T-cell (primary cell): Measurements from ENCODE around the gene ANO9. TPM values are rescaled to one million over a fixed set of nuclear protein-coding genes. Genes with fewer than 3 reads are reported as not detected.
"Not testable (repeated sequence)": the region's sequence is repeated elsewhere in the genome, so short reads cannot be mapped to it uniquely, and the experiment has no call there.

Experiments used
- ATAC-seq, 4 experiments: fragments of 200-7000 bp in 3 of 4; fragments of 150-1000 bp in 1 of 4; cut with Tn5 transposase; replicated peaks in 1 of 4; 1 replicate in 3 of 4; 2 replicates in 1 of 4; pipeline ENCODE4 v1.10.0; 2021; ENCODE audit warnings: moderate library complexity in 3 of 4, mild to moderate bottlenecking in 2 of 4, moderate number of reproducible peaks in 1 of 4
- CTCF ChIA-PET, 2 donors: fragments of 300-600 bp; sonication (Branson Sonifier 250); formaldehyde crosslinking; loops; one replicate each; lab custom pipeline; 2022; ENCODE audit warnings: antibody characterized with exemption in 2 of 2; lab: Charles Lee
- POLR2A ChIA-PET, 2 donors: fragments of 300-600 bp; sonication (Branson Sonifier 250); formaldehyde crosslinking; loops; one replicate each; lab custom pipeline; 2022; ENCODE audit warnings: antibody characterized with exemption in 2 of 2; lab: Charles Lee
- DNase-seq, 35 experiments: peaks; one replicate each; pipeline versions ENCODE4 v3.0.0 to v3.0.0-alpha.2; 2013 to 2023
- H3K27ac ChIP-seq: one replicate; pipeline ENCODE4 v1.5.1; 2013; ENCODE audit warnings: low read length
- H3K27me3 ChIP-seq, 2 experiments: replicated peaks in 1 of 2; 1 replicate in 1 of 2; 2 replicates in 1 of 2; pipeline versions ENCODE4 v1.6.1 to v1.7.0; 2013; ENCODE audit warnings: low read length in 1 of 2, mixed read lengths in 1 of 2; ENCODE audit not compliant: control insufficient read depth in 2 of 2, insufficient read depth in 2 of 2; ENCODE audit errors: extremely low read depth in 1 of 2
- H3K36me3 ChIP-seq, 2 donors: 1 replicate in 1 of 2; 2 replicates in 1 of 2; pipeline versions ENCODE4 v1.6.1 to v1.7.0; 2013; ENCODE audit warnings: low read length in 1 of 2; ENCODE audit not compliant: control insufficient read depth in 2 of 2, insufficient read depth in 1 of 2; ENCODE audit errors: extremely low read depth in 1 of 2
- H3K4me1 ChIP-seq, 2 experiments: 1 replicate in 1 of 2; 2 replicates in 1 of 2; pipeline versions ENCODE4 v1.6.1 to v1.7.0; 2013; ENCODE audit warnings: low read length in 2 of 2, mixed read lengths in 1 of 2; ENCODE audit not compliant: insufficient read depth in 2 of 2, control insufficient read depth in 1 of 2; ENCODE audit errors: extremely low read depth in 1 of 2
- H3K4me3 ChIP-seq, 2 donors: 1 replicate in 1 of 2; 2 replicates in 1 of 2; pipeline versions ENCODE4 v1.5.1 to v1.7.0; 2013; ENCODE audit warnings: mild to moderate bottlenecking in 2 of 2, low read length in 1 of 2, moderate library complexity in 1 of 2; ENCODE audit not compliant: control insufficient read depth in 1 of 2; ENCODE audit errors: extremely low read depth in 1 of 2
- H3K9me3 ChIP-seq: 2 replicates; pipeline ENCODE4 v1.7.0; 2013
- H3K27ac Mint-ChIP-seq, 2 donors: one replicate each; pipeline ENCODE4 v1.8.0; 2020 to 2021; ENCODE audit warnings: mild to moderate bottlenecking in 2 of 2, mixed read lengths in 2 of 2
- H3K27me3 Mint-ChIP-seq, 2 donors: one replicate each; pipeline ENCODE4 v1.8.0; 2021 to 2022; ENCODE audit warnings: mixed read lengths in 2 of 2
- H3K36me3 Mint-ChIP-seq: one replicate; pipeline ENCODE4 v1.8.0; 2021; ENCODE audit warnings: mixed read lengths
- H3K4me1 Mint-ChIP-seq, 3 donors: one replicate each; pipeline ENCODE4 v1.8.0; 2020 to 2022; ENCODE audit warnings: mixed read lengths in 3 of 3, mild to moderate bottlenecking in 1 of 3
- H3K4me3 Mint-ChIP-seq, 3 donors: one replicate each; pipeline ENCODE4 v1.8.0; 2020 to 2022; ENCODE audit warnings: mild to moderate bottlenecking in 3 of 3, mixed read lengths in 3 of 3, moderate library complexity in 3 of 3
- H3K9me3 Mint-ChIP-seq, 3 donors: one replicate each; pipeline ENCODE4 v1.8.0; 2020 to 2022; ENCODE audit warnings: mixed read lengths in 3 of 3
- WGBS: methylation state at CpG from one replicate; pipeline ENCODE4 v1.1.5; 2013; ENCODE audit warnings: missing lambda C conversion rate; ENCODE audit not compliant: insufficient coverage; 5-methylcytosine and 5-hydroxymethylcytosine counted together
- total RNA-seq, 35 experiments: library from RNA in 6 of 35; stranded (reverse) in 6 of 35; fragments of 120-200 nt in 1 of 35; gene quantifications; one replicate each; pipeline versions ENCODE4 v1.2.1 to v1.2.4 and lab custom pipeline; 2013 to 2026

Gene ANO9
- total RNA-seq, 5 donors from 2014 or later (not counting 1 experiment from before 2014, with no cell fraction given) = 103 to 128 (median 120) TPM

GRCh38 chr11:415640-416041 is 26.2 kb downstream of the ANO9 start:
- Mint-ChIP-seq H3K9me3 (no peaks in the 10 kb centered on the region), H3K4me1 (peaks cover 21 to 29% (median 28%) of the 10 kb centered on the region in 3 donors), H3K36me3 (no peaks in the 10 kb centered on the region), H3K4me3 (peak overlapping the region; percentile 91 to 100 (median 96)), H3K27me3 (no peaks in the 10 kb centered on the region), H3K27ac (peak overlapping the region; percentile 95)
- ATAC-seq = no peak
- H3K4me3 ChIP-seq = peak overlapping the region; percentile 64 to 90
- H3K4me1 ChIP-seq = peaks cover 12 to 47% of the 10 kb centered on the region in 2 experiments
- DNase-seq = no peak
- no peaks in the 10 kb centered on the region for H3K9me3 ChIP-seq
- POLR2A ChIA-PET = no interaction called here
- CTCF ChIA-PET = interaction anchor here in 1 of 2 donors (1.4 kb wide), 1 partner anchor 9 kb away, joined by 12 read pairs; no protein-coding TSS in a partner anchor
- WGBS = 15% methylated on average over 5 of the region's 5 CpGs
- no peaks in the 10 kb centered on the region for H3K36me3 ChIP-seq
- H3K27me3 ChIP-seq = no peaks in the 10 kb centered on the region
- H3K27ac ChIP-seq = peak overlapping the region; percentile 66

- Histone ChIP-seq H3K9me3 (no peaks in the 10 kb centered on the region), H3K4me3 (peak overlapping the region; percentile 86 to 90), H3K36me3 (peaks cover 3 to 10% of the 10 kb centered on the region in 2 donors), H3K27me3 (no peaks in the 10 kb centered on the region), H3K27ac (peak overlapping the region; percentile 53), H3K4me1 (peaks cover 12 to 57% of the 10 kb centered on the region in 2 experiments)
- POLR2A ChIA-PET = no interaction called here
- 0% methylated on average over 8 of the region's 9 CpGs for WGBS
- Mint-ChIP-seq H3K27me3 (no peaks in the 10 kb centered on the region), H3K4me3 (peak overlapping the region; percentile 91 to 100 (median 96)), H3K9me3 (no peaks in the 10 kb centered on the region), H3K4me1 (peaks cover 21 to 32% (median 28%) of the 10 kb centered on the region in 3 donors), H3K27ac (peak overlapping the region; percentile 95), H3K36me3 (no peaks in the 10 kb centered on the region)
- CTCF ChIA-PET = interaction anchor here (0.6 to 1.7 kb wide), 4 partner anchors 7 to 1619 kb away, joined by 3 to 12 read pairs (median 8); no protein-coding TSS in a partner anchor
- DNase-seq = peak in 1 of 35 experiments; percentile 3
- peak; percentile 16 to 40 (median 22) for ATAC-seq
Observed at GRCh38 chr11:414318-414857, 27.4 kb downstream of the ANO9 start.

GRCh38 chr11:413120-414081 is 28.4 kb downstream of the ANO9 start:
- DNase-seq (peak in 4 of 35 experiments; percentile 12 to 42 (median 28)), ATAC-seq (no peak)
- Mint-ChIP-seq H3K27ac (peak overlapping the region; percentile 86 to 90), H3K9me3 (no peaks in the 10 kb centered on the region), H3K27me3 (no peaks in the 10 kb centered on the region), H3K4me1 (peaks cover 21 to 38% (median 35%) of the 10 kb centered on the region in 3 donors), H3K36me3 (no peaks in the 10 kb centered on the region), H3K4me3 (peak overlapping the region; percentile 74 to 100 (median 79))
- 4% methylated on average over 10 of the region's 14 CpGs for WGBS
- peaks cover 8 to 14% of the 10 kb centered on the region in 2 donors for H3K36me3 ChIP-seq
- no peaks in the 10 kb centered on the region for H3K9me3 ChIP-seq
- H3K4me1 ChIP-seq = peaks cover 12 to 63% of the 10 kb centered on the region in 2 experiments
- H3K27ac ChIP-seq = peak overlapping the region; percentile 44
- peak overlapping the region; percentile 57 to 90 for H3K4me3 ChIP-seq
- POLR2A ChIA-PET = interaction anchor here in 1 of 2 donors (0.7 kb wide), 1 partner anchor 80 kb away, joined by 4 read pairs; no protein-coding TSS in a partner anchor
- H3K27me3 ChIP-seq = no peaks in the 10 kb centered on the region
- CTCF ChIA-PET = interaction anchor here in 1 of 2 donors (1.7 kb wide), 1 partner anchor 35 kb away, joined by 12 read pairs; no protein-coding TSS in a partner anchor

GRCh38 chr11:412641-413119 is 29.1 kb downstream of the ANO9 start:
- Histone ChIP-seq H3K4me1 (peaks cover 13 to 66% of the 10 kb centered on the region in 2 experiments), H3K9me3 (no peaks in the 10 kb centered on the region), H3K4me3 (peak overlapping the region; percentile 57 to 90), H3K36me3 (peaks cover 14% of the 10 kb centered on the region in 2 donors), H3K27ac (peak overlapping the region; percentile 44), H3K27me3 (no peaks in the 10 kb centered on the region)
- Mint-ChIP-seq H3K36me3 (no peaks in the 10 kb centered on the region), H3K27ac (peak overlapping the region; percentile 86 to 90), H3K27me3 (no peaks in the 10 kb centered on the region), H3K4me3 (peak overlapping the region; percentile 74 to 100 (median 79)), H3K9me3 (no peaks in the 10 kb centered on the region), H3K4me1 (peaks cover 24 to 41% (median 35%) of the 10 kb centered on the region in 3 donors)
- DNase-seq = peak in 1 of 35 experiments; percentile 1
- WGBS = 74% methylated on average over 9 of the region's 15 CpGs
- no peak for ATAC-seq
- ChIA-PET POLR2A (interaction anchor here in 1 of 2 donors (0.7 kb wide), 1 partner anchor 81 kb away, joined by 4 read pairs; no protein-coding TSS in a partner anchor), CTCF (no interaction called here)

- H3K4me3 Mint-ChIP-seq, H3K4me3 ChIP-seq, DNase-seq, H3K27me3 Mint-ChIP-seq, H3K36me3 Mint-ChIP-seq, H3K27ac Mint-ChIP-seq, POLR2A ChIA-PET, CTCF ChIA-PET, H3K27me3 ChIP-seq, ATAC-seq, H3K27ac ChIP-seq, H3K9me3 ChIP-seq, H3K9me3 Mint-ChIP-seq: not testable (repeated sequence)
- peaks cover 25 to 42% (median 32%) of the 10 kb centered on the region in 3 donors for H3K4me1 Mint-ChIP-seq
- Histone ChIP-seq H3K36me3 (peaks cover 14% of the 10 kb centered on the region in 2 donors), H3K4me1 (peaks cover 17 to 72% of the 10 kb centered on the region in 2 experiments)
- WGBS = 100% methylated on average over 5 of the region's 11 CpGs
Observed at GRCh38 chr11:411520-411919, 30.3 kb downstream of the ANO9 start.

GRCh38 chr11:410711-411110 is 31.1 kb downstream of the ANO9 start:
- POLR2A ChIA-PET, DNase-seq: not testable (repeated sequence)
- no CpG with 5 or more reads among the region's 13 CpGs for WGBS

More at GRCh38 chr11:410711-411110, 31.1 kb downstream of the ANO9 start:
- H3K27me3 Mint-ChIP-seq, H3K4me3 Mint-ChIP-seq, H3K4me3 ChIP-seq, H3K27me3 ChIP-seq, H3K9me3 Mint-ChIP-seq, H3K27ac ChIP-seq, H3K36me3 Mint-ChIP-seq, H3K9me3 ChIP-seq, CTCF ChIA-PET, ATAC-seq, H3K27ac Mint-ChIP-seq: not testable (repeated sequence)
- peaks cover 14 to 18% of the 10 kb centered on the region in 2 donors for H3K36me3 ChIP-seq
- peaks cover 25 to 37% (median 27%) of the 10 kb centered on the region in 3 donors for H3K4me1 Mint-ChIP-seq
- H3K4me1 ChIP-seq = peaks cover 17 to 73% of the 10 kb centered on the region in 2 experiments
